ENCODE data around the gene PHF12.

Gene PHF12

GRCh38 chr17:28955408-28955807, 4.1 kb upstream of the PHF12 start:
- no peak for DNase-seq (ENCODE audit: low read depth in 2 of 2)

GRCh38 chr17:28954886-28955285, 3.6 kb upstream of the PHF12 start:
- no peak for DNase-seq (ENCODE audit: low read depth in 2 of 2)

DNA sequence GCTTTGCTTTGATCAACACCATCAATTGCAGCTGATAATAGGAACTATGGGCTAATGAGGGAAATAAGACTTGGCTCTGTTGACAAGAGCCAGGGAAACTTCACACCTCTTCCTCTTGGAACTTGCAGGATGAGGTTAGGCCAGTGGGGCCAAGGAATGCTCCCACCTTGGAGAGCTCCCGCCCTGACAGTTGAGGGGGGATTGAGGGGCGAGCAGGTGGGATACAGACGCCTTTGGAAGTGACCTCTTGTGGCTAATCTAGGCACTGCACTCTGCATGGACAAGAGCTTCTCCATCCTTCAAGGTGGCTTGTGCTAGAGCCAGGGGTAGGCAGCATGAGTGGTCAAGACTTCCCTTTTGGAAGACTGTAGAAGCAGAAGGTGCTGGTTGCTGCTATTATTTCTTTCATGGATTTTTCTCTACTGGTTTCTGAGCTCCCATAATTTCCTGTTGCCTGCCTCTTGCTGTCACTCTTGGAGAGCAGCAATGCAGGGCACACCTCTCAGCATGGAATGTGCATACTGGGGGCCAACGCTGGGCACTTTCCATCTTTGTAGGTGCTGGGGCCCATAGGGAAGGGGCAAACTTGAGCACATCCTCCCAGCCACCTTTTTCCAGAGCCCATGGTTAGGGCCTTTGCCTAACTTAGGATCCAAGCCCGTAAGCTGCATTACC, 2.3 kb upstream of the PHF12 start:
- DNase-seq (ENCODE audit: low read depth in 2 of 2) = no peak

GRCh38 chr17:28951991-28952975, 965 bp upstream of the PHF12 start:
- DNase-seq (ENCODE audit: low read depth in 2 of 2) = peak; percentile 99

- no peak for DNase-seq (ENCODE audit: low read depth in 2 of 2)
Observed at GRCh38 chr17:28950752-28951427, 428 bp downstream of the PHF12 start.

DNA sequence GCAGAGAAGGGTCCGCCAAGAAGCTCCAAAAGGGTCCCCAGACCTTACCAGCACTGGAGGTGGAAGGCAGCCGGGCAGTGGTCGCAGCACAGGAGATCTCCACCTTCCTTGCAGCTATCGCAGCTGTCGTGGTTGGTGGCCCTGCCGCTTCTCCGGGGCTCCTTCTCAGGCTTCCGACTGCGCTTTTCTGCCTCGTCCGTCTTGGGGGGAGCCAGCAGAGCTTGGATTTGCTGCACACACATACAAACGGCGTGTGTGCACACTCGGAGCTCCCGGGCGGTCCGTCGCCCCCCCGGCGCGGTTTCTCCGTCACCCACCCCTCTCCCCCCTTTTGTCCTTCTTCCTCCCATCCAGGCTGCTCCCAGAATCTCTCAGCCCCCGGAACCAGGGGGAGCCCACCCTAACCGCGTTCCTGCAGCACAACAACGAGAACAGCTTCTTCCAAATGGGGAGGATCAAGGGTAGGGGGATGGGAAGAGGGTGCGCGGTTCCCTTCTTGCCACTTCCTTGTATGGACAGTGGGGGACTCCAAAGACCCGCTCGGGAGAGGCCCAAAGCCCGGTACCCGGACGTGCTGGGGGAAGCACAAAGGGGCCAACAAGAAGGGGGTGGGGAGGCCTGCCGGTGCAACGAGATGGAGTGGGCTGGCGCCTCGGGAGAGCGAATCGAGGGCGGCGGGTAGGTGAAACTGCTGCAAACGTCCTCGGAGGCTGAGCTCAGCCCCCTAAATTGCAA, 1.1 kb downstream of the PHF12 start:
- no peak for DNase-seq (ENCODE audit: low read depth in 2 of 2)

DNA sequence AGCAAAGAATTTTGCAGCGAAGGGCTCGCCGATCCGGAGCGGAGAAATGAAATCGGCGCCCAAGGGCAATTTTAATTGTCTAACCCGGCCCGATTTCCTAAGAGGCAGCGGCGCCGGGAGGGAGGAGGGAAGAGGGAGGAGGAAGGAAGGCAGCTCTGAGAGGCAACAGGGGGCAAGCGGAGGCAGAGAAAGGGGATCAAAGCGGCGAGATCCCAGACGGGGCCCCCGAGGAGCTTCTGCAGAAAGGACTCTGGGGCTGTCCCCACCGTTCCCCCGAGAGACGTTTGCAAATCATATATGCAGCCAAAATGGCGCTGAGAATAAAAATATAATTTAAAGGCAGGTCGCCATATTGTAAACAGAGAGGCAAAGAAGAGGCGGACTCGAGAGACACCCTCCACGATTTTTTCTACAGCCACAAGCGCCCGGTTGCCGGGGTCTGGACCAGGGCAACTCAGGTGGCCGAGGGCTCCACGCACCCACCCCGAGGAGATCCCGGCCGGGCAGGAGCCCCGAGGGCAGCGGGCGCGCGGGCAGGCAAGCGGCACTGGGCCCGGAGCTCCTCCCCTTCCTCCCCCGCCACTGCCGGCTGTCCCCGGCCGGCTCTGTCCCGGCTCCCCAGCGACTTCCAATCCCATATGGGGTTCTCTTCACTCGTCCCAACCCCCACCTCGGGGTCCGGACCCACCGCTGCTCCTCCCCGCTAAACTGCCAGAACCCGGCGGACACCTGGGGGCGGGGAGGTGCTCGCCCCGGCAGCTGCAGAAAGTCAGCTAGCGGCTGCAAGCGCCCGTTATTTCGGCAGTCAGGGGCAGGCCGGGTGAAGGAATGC, 1.9 kb downstream of the PHF12 start:
- DNase-seq (ENCODE audit: low read depth in 2 of 2) = no peak

DNA sequence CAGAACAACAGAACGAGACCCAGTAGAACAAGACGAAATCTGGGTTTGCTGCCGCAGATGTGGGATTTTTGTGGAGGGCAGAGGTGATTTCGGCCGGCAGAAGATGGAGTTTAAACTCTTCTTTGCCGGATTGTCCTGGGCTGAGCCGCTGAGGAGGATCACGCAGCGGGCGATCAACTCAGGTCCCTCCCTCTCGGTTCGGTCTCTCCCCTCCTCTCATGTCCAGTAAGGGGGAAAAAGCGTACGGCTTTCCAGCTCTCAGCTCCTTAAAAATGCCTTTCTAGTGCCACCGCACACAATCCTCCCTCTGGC, 2.5 kb downstream of the PHF12 start:
- no peak for DNase-seq (ENCODE audit: low read depth in 2 of 2)

GRCh38 chr17:28948342-28948741, 3.0 kb downstream of the PHF12 start:
- DNase-seq (ENCODE audit: low read depth in 2 of 2) = no peak

GRCh38 chr17:28947639-28948038, 3.7 kb downstream of the PHF12 start:
- DNase-seq (ENCODE audit: low read depth in 2 of 2) = no peak

DNA sequence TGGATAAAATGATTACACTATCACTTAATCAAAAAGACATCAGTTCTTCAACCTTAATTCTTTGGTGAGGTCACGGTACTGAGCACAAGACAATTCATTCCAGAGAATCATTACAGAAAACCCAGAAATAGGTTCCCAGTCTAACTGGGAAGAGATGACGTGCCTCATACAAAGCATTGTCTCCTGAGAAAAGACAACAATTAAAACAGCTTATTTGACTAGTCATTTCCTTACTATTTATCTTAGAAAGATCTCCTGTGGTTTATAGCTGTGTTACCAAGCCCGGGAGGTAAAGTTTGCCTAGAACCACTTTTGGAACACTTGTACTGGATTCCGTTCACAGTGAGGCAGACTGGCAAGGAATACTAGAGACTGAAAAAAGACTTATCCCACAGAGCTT, 5.1 kb downstream of the PHF12 start:
- DNase-seq (ENCODE audit: low read depth in 2 of 2) = no peak

GRCh38 chr17:28944862-28945741, 6.2 kb downstream of the PHF12 start:
- DNase-seq (ENCODE audit: low read depth in 2 of 2) = no peak

DNA sequence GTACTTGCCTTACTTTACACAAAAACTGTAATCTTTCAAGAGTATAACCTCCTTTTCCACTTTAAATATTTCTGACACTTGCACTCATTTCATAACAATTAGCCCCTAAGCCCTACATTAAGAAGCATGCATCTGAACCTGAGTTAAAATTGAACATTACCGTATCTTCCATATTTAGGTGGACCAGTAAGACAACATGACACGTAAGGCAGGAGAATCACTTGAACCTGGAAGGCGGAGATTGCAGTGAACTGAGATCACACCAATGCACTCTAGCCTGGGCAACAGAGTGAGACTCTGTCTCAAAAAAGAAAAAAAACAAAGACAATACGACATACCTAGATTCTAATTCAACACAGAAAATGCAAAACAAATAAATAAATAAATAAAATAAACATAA, 7.0 kb downstream of the PHF12 start:
- no peak for DNase-seq (ENCODE audit: low read depth in 2 of 2)

DNA sequence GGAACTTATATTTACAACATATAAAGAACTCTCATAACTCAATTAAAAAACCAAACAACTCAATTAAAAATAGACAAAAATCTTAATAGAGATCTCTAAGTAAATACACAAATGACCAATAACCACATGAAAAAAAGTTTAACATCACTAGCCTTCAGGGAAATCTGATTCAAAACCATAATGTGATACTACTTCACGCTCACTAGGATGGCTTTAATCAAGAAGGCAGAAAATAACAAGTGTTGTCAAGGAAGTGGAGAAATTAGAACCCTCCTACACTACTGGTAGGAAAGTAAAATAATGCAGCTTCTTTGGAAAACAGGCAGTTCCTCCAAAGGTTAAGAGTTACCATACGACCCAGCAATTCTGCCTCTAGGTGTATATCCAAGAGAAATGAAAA, 8.4 kb downstream of the PHF12 start:
- DNase-seq (ENCODE audit: low read depth in 2 of 2) = no peak

- no peak for DNase-seq (ENCODE audit: low read depth in 2 of 2)
Observed at GRCh38 chr17:28941251-28941650, 10.1 kb downstream of the PHF12 start.

- no peak for DNase-seq (ENCODE audit: low read depth in 2 of 2)
Observed at GRCh38 chr17:28940675-28941074, 10.6 kb downstream of the PHF12 start.

DNA sequence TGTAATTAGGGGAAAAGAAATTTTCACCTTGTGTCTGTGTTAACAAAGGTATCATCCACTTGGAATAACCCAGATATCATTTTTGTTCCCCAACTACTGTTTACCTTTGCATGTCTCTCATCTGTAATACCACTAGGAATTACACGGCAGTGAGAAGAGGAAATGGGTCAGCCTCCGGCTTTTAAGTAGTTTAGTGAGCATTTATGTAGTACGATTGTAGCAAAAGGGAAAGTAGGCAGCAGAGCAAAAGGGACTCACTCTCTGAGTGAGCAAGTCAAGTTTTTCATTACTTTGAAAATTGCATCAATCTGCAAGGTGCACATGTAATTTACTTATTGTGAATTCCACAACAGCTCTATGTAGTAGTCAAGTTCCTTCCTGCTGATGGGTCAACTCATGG, 11.2 kb downstream of the PHF12 start:
- no peak for DNase-seq (ENCODE audit: low read depth in 2 of 2)

- DNase-seq (ENCODE audit: low read depth in 2 of 2) = no peak
Observed at GRCh38 chr17:28938552-28938951, 12.8 kb downstream of the PHF12 start.

GRCh38 chr17:28937044-28937729, 14.1 kb downstream of the PHF12 start:
- DNase-seq (ENCODE audit: low read depth in 2 of 2) = no peak

Data from fibroblast of skin of left biceps (primary cell).